NCI-H1436 (cell line): ENCODE results near the gene MELTF.

ENCODE experiments used
- DNase-seq: peaks from one replicate; lab custom pipeline; 2025; lab: John Stamatoyannopoulos, UW

MELTF gene

DNA sequence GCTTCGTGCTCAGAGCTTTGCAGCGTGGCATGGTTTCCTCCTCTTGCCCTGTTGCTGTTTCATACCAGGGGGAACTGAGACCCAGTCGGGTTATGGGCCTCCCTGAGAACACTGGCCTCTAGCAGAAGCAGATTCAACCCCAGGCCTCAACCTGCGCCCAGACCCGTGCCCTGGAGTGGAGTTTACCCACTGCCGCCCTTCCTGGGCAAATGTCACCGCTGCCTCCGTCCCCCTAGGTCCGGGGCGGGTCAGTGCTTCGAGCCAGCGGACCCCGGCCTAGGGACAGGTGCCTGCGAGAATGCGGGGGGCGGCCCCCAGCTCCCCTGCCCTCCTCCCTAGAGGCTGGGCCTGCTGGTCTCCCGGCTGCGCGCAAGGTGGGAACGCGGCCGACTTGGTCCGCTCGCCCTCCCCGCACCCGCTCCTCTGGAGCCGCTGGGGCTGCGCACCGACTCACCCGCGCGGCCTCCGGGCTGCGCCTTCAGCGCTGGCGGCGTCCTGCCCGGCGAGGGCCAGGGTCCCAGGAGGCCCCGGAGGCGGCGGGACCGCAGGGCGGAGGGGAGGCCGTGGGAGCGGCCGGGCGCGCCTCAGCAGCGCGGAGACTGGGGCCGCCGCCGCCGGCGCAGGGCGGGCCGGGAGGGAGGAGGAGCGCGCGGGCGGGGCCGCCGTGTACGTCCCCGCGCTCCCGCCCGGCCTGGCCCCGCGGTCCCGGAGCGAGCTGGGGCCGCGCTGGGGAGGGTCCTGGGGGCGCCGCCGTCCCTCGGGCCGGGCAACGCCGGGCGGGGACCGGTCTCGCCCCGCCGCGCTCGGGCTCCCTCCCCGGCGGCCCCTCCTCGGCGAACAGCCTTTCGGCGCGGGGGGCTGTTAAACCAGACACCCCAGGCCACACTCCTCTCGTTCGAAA, 61.1 kb downstream of the MELTF start, which contains the start of gene PIGZ:
Gene PIGZ (minus strand): TSS at position 601 of the 901 bp plus-strand sequence. CDS start 16,802 bp downstream, outside the sequence.
- peak; percentile 52 for DNase-seq

DNA sequence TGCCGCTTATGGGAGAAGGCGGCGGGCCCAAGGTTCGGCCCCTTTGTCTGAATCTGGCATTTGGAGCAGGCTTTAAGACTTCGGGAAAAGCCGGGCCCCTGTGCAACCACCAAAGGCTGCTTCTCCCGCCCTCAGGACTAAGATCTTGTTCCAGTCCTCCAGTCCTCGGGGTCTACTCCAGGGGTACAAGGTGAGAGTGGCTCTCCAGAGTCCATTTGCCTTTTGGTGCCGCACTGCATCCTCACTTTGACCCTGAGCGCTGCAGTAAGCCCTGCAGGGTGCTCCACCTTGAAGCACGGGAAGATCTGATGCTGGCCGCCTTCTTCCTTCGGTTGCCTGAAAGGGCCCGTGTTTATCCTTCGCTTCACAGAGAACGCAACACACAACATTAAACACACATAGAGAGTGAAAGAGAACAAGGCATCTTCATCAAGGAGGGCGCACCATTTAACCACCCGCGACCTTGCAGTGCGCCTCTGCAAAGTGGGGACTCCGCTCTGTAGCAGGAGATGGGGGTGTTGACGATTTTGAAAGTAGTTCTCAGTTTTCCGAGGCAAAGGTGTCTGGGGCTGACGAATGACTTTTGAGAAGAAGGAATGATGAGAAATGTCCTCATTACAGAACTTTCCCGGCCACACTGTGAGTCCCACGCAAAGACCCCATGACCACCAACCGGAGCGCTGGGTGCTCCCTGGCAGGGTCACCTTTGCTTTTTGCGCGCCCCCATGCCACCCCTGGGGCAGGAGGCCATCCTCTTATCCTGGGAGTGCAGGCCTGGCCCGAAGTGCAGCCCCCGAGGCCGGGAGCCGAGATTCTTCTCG, 62.0 kb downstream of the MELTF start:
- no peak for DNase-seq

DNA sequence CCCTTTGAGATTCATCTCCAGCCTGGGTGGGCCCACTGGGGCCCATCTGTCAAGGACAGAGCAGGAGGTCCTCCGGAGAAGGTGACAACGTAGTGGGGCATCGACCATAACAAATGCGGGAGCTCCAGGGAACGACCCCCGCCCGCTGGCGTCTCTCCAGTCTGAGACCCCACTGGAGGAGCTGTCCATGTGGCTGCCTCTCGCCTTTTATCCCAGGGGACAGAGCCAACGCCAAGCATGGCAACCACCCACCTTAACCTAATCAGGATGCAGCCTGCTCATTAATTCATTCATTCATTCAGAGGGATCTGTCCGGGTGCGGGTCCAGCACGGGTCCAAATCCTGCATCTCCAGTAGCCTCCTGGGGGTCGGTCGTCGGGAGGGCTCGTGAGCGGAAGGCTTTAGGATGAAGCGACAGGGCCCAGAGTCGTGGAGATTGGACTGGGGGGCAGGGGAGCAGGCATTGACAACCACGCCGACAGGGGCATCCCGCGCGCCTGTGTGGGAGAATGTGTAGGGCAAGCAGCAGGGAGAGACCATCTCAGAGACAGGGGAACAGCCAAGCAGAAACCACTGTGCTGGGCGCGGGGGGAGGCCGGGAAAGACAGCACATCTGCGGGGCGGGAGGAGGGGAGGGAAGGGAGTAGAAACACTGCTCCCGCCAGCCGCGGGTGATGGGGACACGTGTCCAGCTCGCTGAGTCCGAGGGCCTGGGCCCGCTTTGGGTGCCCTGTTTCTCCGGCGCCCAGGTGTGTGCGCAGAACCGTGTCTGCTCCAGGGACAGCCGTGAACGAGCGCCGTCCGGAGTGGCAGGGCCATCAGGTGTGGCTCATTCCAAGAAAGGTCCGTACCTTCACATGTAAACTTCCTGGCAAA, 62.9 kb downstream of the MELTF start:
- DNase-seq = no peak

DNA sequence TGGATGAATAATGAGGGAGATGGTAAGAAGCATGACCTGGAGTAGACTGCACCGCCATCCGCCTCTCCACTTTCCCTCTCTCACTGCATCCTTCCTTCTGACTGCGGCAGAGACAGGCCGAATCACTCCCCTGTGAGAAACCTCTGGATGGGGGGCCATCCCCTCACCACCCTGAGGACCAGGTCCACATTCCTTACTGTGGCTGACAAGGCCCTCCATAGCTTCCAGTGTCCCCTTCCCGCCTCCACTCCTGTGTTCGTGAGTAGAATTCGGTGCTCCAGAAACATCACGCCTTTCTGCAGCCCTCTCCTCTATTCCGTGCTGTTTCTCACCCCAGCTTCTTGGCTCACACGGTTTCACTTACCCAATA, 63.8 kb downstream of the MELTF start:
- no peak for DNase-seq

DNA sequence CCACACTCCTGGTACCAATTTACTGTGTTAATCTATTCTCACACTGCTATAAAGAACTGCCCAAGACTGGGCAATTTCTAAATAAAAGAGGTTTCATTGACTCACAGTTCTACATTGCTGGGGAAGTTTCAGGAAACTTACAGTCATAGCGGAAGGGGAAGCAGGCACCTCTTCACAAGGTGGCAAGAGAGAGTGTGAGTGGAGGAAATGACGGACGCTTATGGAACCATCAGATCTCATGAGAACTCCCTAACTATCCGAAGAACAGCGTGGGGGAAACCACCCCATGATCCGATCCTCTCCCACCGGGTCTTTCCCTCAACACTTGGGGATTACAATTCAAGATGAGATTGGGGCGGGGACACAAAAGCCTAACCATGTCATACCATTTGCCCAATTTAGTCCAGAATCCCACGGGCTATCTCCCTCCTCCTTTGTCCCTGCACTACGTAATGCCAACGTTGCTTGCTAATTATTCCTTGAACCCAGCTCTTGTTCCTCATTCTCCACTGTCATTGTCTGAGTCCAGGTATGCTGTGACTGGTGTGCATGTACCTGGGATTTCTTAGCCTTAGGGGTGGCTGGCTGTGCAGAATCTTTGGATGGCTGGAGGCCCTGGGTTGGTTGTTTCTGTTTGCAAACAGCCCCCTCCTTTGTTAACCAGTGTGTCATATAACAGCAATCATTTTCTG, 64.4 kb downstream of the MELTF start:
- DNase-seq = no peak

DNA sequence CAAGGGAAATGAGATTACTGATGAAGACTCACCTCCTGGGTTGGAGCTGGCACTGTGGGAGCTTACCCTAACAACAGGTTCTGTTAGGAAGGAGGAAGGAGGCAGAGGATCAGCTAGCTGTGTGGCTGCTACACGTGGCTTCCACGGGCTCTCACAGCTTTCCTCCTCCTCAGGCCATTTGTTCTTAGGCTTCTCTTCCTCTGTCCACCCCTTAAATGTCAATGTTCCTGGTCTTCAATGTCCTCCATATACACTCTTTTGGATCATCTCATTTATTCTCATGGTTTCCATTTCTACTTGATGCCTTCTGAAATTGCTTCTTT, 66.0 kb downstream of the MELTF start:
- DNase-seq = no peak

DNA sequence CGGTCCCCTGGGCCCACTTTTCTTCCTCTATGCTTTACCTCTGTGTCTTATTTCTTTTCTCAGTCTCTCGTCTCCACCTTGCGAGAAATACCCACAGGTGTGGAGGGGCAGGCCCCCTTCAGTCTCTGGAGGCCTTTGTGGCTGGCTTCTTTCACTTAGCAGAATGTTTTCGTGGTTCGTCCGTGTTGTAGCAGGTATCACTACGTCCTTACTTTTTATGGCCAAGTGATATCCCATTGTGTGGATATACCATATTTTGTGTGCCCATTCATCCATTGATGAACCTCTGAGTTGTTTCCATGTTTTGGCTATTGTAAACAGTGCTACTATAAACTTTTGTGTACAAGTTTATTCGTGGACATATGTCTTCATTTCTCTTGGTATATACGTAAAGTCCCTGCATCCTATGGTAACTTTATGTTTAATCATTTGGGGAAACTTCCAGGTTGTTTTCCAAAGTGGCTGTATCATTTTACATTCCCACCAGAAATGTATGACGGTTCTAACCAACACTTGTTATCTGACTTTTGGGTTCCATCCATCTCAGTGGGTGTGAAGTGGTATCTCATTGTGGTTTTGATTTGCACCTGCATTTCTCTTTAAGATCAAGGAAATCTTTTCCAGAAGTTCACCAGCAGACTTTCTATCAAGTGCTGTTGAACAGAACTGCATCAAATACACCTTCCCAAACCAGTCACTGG, 66.5 kb downstream of the MELTF start:
- no peak for DNase-seq

DNA sequence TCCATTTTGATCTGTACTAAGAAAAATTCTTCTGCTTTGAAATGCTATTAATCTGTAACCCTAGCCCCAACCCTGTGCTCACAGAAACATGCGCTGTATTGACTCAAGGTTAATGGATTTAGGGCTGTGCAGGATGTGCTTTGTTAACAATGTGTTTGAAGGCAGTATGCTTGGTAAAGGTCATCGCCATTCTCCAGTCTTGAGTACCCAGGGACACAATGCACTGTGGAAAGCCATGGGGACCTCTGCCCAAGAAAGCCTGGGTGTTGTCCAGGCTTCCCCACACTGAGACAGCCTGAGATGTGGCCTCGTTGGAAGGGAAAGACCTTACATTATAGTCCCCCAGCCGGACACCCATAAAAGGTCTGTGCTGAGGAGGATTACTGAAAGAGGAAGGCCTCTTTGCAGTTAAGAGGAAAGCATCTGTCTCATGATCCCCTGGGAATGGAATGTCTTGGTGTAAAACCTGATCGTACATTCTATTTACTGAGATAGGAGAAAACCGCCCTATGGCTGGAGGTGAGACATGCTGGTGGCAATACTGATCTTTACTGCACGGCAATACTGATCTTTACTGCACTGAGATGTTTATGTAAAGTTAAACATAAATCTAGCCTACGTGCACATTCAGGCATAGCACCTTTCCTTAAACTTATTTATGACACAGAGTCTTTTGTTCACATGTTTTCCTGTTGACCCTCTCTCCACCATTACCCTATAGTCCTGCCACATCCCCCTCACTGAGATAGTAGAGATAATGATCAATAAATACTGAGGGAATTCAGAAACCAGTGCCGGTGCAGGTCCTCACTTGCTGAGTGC, 67.3 kb downstream of the MELTF start:
- DNase-seq = no peak

DNA sequence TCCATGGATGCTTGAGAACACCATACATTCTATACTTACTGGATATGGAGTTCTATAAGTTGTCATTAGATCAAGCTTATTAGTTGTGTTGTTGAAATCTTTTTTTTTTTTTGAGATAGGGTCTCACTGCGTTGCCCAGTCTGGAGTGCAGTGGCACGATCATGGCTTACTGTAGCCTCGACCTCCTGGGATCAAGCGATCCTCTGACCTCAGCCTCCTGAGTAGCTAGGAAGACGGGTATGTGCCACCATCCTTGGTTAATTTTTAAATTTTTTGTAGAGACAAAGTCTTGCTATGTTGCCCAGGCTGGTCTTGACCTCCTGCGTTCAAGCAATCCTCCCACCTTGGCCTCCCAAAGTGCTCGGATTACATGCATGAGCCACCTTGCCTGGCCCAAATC, 74.8 kb downstream of the MELTF start:
- no peak for DNase-seq
